ENCODE measurements around the gene TNFAIP6.

DNA sequence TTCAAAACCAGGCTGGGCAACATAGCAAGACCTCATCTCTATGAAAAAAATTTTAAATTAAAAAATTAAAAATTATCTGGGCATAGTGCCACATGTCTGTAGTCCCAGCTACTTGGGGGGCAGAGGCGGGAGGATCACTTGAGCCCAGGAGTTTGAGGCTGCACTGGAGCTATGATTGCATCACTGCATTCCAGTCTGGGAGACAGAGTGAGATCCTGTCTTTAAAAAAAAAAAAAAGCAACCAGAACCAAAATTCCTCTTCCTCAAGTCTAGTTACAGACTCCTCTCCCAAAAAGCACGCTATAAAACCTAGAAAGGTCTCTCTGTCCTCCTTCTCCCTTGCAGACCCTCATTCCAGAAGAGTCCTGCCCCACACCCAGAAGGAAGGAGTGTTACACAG is 23.9 kb downstream of the TNFAIP6 start:
- TF ChIP-seq, protein P1, sequence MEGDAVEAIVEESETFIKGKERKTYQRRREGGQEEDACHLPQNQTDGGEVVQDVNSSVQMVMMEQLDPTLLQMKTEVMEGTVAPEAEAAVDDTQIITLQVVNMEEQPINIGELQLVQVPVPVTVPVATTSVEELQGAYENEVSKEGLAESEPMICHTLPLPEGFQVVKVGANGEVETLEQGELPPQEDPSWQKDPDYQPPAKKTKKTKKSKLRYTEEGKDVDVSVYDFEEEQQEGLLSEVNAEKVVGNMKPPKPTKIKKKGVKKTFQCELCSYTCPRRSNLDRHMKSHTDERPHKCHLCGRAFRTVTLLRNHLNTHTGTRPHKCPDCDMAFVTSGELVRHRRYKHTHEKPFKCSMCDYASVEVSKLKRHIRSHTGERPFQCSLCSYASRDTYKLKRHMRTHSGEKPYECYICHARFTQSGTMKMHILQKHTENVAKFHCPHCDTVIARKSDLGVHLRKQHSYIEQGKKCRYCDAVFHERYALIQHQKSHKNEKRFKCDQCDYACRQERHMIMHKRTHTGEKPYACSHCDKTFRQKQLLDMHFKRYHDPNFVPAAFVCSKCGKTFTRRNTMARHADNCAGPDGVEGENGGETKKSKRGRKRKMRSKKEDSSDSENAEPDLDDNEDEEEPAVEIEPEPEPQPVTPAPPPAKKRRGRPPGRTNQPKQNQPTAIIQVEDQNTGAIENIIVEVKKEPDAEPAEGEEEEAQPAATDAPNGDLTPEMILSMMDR (conservative IDR thresholded peaks at IDR 0.05; ENCODE audit: low read length): no peak
- no peak for TF ChIP-seq EZH2phosphoT487 (IDR thresholded peaks at IDR 0.05; ENCODE audit: borderline replicate concordance)

Data from Loucy (cell line).